Stimulated activated CD4-positive, alpha-beta T cell treated with anti-CD3 and anti-CD28 coated beads, TNF-alpha, amount 100 ng/mL, for 48 hours (primary cell): ENCODE measurements around the gene RPL18.

Experiments
- DNase-seq, 3 donors: peaks; one replicate each; pipeline ENCODE4 v3.0.0-alpha.2; 2020; ENCODE audit warnings: low read depth in 3 of 3

RPL18 gene

DNA sequence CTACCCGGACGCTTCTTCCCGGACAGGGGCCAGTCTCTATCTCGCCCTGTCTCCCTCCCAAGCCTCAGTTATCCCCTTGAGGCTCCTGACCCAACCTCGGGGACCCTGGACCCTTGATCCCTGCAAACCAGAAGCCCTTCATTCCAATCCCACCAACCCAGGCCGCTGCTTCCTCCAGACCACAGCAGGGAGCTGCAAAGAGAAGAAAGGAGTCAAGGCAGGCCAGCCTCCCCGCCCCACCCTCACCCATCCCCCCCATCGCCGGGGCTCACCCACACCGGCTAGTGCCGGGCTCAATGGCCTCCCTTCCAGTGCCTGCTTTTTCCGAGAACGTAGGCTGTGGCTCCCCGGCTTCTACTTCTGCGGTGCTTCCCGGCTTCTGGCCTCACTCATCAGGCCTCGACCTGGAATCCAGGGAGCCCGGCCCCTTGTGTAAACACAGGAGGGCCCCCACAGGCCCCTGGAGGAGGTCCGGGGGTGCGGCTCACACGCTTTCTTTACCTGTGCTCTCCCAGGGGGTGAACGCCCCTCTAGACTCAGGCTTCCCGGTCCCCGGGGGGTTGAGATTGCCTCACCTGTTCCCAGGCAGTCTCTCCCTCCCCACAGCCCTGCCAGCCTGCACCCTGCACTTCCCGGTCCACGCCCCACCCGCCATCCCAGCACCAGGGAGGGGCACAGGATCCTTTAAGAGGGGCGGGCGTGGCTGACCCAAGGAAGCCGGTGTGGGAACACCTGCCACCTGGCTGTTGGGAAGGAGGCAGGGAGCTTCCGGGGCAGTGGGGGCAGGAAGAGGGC, 4.3 kb downstream of the RPL18 start, which contains the start of gene FAM83E:
TSS of gene FAM83E (minus strand) at position 641 of the 795 bp plus-strand sequence. CDS start 1,704 bp downstream, outside the sequence.
- DNase-seq: no peak

DNA sequence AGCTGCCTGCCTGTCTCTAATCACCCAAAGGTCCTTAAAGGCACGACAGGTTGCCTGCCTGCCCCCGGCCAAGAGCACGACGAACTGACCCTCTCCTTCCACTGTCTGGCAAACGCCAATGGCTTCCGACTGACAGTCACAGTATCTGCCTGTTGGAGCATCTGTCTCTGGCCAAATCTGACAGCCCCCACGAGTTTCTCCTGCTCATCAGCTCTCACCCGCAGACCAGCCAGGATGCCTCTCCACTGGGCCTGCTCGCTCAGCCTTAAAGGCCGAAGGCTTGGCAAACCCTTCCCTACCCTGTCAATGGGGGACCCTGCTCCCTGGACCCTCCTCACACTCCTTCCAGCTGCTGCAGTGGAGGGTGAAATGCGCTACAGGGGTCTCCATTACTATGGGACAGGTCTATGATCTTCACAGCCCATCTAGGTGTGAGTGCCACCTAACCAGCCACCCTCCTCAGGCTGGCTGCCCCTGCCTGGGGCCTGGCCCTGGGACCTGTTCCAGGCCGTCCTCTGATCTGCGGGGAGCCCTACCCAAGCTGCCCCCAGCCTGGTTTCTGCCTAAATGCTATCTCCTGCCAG, 5.0 kb downstream of the RPL18 start:
- DNase-seq: no peak

DNA sequence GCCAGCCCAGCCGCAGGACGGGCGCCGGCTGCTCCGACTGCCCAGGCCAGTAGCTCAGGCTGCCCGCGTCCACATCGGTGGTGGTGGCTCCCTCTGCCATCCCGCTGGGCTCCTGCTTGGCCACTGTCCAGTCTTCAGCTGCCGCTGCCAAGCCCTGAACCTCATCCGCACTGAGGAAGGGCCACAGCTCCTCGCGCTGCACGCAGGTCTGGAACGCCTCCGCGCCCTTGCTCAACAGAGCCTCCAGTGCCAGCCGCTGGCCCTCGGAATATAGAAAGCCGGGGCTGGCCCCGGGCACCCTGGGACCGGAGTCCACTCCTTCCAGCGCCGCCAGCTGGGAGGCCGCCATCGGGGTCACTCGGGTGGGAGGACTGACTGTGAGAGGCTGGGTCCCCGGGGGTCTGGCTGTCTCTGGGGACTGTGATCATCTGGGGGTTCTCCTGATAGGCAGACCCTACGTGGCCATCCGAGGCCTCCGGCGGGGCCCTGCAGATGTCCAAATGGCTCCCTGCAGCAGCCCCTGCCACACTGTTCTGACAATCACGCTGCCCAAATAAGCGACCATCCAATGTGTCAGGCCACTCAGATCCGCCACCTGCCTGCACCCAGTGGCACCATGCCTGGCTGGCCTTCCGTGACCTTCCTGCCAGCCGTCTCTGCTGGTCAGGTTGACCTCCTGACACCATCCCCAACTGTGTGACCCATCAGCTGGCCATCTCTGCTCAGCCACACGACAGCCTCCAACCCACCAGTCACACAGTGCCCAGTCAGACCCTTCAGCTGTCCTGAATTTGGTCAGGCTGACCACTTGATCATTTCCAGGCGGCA, 5.7 kb downstream of the RPL18 start:
- DNase-seq: no peak

DNA sequence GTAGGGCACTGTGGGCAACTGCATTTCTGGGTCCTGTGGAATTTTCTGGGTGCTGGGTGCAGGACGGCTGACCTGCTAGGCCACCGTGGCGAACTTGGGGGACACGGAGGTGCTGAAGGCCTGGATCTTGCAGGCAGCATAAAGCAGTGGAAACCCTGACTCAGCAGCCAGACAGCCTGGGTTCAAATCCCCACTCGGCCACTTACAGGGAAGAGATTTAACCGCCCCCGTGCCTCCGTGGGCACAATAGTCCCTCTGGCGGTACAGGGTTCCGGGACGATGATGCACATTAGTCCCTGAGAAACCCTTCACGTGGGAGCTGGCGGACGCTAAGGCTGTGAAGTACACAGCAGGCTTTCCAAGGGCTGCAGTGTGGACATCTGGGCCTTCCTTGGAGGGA, 7.1 kb downstream of the RPL18 start:
- DNase-seq: no peak

DNA sequence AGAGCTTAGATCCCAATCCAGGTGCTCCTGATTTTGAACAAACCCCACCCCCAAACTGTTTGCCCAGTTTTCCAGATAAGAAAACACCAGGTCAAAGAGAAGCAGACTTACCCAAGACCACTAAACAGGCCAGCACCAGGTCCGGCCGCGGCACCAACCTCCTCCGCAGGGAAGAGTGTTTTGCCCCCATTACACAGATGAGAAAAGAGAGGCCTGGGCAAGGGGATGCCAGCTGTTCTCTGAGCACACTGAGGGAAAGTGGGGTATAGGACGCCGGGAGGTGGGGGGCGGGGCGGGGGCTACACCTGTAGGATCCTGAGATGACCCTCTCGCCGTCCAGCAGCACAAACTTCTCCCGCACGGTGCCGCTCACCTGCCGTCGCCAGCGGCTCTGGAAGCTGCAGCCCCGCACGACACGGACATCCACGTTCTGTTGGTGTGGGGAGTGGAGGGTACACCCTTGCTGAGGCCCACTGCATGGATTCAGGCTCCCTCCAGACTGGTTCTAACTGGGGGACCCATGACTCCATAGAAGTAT, 9.3 kb downstream of the RPL18 start:
- DNase-seq: no peak

DNA sequence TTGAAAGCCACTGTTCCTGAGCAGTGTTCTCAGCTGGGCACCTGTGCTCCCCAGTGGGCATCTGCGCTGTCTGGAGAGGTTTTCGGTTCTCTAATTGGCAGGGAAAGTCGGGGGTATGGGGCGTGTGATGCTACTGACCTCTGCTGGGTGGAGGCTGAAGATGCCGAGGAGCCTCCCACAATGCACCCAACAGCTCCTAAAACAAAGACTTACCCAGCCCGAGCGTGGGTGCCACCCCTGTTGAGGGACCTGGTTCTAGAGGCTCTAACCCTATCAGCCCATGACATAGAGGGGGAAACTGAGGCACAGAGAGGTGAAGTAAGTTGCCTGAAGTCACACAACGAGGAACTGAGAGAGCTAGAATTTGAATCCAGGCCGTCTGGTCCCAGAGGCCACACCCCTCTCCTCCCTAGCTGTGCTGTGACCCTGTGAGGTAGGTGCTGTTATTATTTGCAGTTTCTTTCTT, 10.1 kb downstream of the RPL18 start:
- no peak for DNase-seq

DNA sequence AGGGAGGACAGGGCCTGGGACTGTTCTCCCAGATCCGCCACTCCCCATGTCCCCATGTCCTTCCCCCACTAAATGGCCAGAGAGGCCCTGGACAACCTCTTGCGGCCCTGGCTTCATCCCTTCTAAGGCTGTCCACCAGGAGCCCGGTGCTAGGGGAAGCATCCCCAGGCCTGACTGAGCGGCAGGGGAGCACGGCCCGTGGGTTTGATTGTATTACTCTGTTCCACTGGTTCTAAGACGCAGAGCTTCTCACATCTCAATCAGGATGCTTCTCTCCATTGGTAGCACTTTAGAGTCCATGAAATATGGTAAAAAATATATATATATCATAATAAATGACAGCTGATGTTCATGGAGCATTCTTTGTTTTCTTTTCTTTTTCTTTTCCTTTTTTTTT, 11.6 kb downstream of the RPL18 start:
- no peak for DNase-seq

DNA sequence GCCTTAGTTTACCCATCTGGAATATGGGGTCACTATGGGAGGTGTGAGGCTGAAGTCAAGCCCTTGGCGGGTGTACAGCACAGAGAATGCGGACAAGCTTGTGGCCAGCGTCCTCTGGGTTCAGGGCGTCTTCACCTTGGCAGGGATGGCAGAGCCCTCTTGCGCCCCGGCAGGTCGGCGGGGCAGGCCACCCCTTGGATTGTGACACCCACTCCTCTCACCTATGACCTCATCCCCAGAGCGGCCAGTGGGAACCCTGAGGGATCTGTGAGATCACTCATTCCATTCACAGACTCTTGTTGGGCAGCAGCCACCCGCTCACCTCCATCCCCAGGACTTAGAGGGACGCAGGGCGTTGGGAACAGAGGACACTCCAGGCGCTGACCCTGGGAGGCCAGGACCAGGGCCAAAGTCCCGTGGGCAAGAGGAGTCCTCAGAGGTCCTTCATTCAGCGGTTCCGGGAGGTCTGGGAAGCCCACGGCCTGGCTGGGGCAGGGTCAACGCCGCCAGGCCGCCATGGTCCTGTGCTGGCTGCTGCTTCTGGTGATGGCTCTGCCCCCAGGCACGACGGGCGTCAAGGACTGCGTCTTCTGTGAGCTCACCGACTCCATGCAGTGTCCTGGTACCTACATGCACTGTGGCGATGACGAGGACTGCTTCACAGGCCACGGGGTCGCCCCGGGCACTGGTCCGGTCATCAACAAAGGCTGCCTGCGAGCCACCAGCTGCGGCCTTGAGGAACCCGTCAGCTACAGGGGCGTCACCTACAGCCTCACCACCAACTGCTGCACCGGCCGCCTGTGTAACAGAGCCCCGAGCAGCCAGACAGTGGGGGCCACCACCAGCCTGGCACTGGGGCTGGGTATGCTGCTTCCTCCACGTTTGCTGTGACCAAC, 12.3 kb downstream of the RPL18 start, which contains the start of gene SPACA4:
TSS of gene SPACA4 (plus strand) at position 280 of the 896 bp plus-strand sequence. CDS start at position 517, 237 bp downstream.
- DNase-seq: no peak

DNA sequence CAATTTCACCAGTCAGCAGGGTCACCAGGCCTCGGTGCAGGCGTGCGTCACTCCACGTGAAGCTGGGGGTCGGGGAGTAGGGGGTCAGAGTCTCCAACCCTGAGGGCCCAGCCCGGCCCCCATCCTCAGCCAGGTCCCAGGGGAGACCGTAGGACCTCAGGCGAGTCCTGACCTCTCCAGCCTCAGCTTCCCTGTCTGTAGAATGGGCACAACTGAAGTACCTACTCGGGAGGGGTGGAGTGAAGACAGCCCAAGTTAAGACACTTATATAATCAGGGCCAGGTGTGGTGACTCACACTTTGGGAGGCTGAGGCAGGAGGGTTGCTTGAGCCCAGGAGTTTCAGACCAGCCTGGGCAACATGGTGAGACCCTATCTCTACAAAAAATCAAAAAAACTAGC, 15.1 kb downstream of the RPL18 start:
- no peak for DNase-seq

DNA sequence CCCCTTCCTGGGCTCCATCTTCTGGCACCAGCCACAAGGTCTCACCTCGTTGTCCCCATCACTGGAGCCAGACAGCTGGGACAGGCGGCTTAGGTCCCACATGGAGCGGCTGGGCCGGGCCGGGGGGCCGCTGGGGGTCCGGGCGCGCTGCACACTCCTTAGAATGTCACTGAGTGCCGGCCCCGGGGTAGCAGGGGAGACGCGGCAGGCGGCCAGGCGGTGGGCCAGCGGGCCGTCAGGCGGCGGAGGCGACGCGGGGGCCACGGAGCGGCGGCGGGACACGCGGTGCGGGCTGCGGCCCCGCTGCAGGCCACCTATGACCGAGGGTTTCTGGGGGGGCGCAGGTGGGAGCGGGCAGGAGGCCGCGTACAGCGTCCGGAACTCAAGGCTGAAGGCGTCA, 15.5 kb downstream of the RPL18 start:
- no peak for DNase-seq

DNA sequence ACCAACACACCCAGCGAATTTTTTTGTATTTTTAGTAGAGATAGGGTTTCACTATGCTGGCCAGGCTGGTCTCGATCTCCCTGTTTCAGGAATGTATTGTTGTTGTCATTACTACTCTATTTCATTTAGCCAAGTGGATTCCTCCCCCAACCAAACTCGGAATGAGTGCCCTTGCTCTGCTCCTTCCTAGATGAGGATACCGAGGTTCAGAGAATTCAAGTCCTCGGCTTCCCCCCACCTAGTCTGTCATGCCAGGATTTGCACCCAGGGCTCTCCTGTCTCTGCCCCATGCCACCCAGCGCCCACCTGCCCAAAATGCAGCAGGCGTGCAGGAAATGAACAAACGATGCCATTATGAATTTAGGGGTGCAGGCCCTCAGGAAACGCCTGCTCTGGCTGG, 16.0 kb downstream of the RPL18 start:
- DNase-seq: no peak

DNA sequence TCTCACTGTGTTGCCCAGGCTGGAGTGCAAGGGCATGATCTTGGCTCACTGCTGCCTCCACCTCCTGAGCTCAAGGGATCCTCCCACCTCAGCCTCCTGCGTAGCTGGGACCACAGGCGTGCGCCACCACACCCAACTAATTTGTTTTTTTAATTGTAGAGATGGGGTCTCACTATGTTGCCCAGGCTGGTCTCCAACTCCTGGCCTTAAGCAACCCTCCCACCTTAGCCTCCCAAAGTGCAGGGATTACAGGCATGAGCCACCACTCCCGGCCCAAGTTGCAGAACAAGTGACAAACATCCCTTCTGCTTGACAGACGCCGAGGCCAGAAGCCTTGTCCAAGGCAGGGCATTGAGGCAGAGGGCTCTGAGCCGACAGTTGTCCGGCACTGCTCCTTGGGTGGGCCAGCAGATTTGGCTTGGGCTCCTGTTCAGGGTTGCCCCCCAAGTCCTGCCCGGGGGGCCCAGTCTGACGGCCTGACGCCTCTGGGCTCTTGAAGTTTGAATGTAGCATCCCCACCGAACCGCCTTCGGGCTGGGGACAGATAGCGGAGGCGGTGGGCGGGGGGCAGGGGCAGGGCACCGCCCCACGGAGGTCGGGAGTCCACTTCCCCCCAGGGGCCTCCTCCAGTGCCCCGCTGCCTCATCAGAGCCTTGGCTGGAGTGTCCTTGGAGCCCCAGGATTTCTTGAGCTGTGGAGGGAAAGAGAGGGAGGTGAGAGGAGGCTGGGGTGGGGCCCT, 18.1 kb downstream of the RPL18 start:
- DNase-seq: no peak

DNA sequence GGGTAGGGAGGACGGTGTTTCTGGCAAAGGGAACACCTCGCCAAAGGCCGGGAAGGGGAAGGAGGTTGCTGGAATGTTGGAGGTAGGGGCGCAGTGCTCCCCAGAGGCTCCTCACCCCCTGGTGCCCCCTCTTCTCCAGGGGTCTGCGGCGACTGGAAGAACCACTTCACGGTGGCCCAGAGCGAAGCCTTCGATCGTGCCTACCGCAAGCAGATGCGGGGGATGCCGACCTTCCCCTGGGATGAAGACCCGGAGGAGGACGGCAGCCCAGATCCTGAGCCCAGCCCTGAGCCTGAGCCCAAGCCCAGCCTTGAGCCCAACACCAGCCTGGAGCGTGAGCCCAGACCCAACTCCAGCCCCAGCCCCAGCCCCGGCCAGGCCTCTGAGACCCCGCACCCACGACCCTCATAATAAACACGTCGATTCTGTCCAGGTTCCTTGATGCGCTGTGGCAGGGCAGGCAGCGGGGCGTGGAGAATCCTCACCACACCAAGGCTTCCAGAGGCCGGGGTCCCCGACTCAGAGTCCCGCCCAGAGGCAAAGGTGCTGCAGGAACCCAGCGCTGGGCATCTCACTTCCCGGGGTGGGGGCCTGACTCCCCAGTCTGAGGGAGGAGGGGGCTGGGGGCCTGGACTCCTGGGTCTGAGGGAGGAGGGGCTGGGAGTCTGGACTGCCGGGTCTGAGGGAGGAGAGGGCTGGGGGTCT, 19.8 kb downstream of the RPL18 start:
- DNase-seq: no peak

DNA sequence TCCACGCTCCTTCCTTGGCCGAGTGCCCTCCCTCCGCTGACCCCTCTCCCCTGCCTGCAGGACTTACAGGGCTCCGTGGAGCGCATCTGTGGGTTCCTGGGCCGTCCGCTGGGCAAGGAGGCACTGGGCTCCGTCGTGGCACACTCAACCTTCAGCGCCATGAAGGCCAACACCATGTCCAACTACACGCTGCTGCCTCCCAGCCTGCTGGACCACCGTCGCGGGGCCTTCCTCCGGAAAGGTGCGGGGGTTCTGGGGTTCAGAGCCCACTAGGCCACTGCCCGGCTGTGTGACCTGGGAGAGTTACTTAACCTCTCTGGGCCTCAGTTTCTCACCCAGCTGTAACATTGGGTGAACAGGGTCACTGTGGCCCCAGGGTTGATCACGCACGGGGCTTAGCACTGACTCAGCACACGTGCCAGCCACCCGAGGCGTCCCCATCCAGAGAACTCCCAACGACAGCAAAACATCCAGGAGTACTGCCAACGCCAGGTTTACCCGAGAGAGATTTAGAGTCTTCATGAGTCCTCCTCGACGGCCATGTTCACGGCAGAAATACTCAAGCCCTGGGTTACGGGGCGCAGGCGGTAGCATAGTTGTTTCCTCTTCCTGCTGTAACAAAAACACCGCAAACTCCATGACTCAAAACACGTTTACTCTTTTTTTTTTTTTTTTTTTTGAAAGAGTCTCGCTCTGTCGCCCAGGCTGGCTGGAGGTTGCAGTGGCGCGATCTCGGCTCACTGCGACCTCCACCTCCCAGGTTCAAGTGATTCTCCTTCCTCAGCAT, 22.1 kb downstream of the RPL18 start:
- no peak for DNase-seq

DNA sequence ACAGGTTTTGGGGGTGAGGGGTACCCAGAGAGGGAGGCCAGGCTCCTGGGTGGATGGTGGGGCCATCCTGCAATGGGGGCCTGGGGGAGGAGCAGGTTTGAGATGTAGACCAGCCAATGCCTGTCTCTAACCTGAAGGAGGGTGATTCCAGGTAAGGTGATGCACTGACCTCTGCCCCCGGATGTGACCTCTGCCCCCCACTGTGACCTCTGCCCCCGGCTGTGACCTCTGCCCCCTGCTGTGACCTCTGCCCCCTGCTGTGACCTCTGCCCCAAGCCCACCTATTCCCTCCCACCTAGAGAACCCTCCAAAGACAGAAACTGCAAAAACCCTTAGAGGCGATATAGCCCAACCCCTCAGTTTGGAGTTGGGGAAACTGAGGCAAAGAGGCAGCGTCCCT, 22.7 kb downstream of the RPL18 start:
- no peak for DNase-seq

DNA sequence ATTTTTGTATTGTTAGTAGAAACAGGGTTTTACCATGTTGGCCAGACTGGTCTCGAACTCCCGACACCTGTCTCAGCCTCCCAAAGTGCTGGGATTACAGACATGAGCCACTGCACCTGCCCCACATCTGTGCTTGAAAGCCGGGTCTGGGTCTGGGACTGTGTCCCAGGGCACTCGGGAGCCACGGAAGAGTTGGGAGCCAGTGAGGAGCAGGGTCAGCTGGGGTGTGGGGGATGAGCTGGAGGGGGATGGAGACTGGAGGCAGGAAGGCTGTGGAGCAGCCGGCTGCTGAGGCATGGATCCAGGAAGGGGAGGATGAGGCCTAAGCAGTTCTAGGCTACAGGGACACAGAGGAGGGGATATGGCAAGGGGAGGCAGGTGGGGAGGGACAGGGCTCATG, 23.1 kb downstream of the RPL18 start:
- DNase-seq: no peak

DNA sequence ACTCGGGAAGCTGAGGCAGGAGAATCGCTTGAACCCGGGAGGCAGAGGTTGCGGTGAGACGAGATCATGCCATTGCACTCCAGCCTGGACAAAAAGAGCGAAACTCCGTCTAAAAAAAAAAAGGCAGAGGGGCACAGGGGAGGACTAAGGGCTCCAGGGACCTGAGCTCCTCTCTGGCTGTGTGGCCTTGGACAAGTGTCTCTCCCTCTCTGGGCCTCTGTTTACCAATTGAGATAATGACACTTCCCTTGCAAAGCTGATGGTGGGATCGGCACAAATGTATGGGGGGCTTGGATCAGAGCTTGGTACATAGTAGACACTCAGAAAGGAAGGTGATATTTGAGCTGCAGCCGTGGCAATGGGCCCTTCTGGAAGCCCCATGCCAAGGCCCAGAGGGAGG, 23.8 kb downstream of the RPL18 start:
- DNase-seq: no peak

DNA sequence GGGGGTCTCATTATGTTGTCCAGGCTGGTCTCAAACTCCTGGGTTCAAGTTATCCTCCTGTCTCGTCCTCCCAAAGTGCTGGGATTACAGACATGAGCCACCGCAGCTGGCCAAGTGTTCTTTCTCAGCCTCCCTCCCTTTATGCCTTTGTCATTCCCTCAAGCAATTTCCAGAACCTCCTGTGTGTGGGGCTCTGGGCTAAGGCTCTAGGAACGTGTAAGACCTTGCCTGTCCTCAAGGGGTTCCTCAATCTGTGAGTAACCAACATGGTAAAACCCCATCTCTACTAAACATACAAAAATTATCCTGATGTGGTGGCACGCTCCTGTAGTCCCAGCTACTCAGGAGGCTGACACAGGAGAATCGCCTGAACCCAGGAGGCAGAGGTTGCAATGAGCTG, 28.0 kb downstream of the RPL18 start:
- no peak for DNase-seq
